Right kidney (tissue), 9 donors: ENCODE measurements around the gene PAPSS1.

Source experiments
- DNase-seq: peaks from one replicate; pipeline ENCODE4 v3.0.0-alpha.2; 2016
- long read RNA-seq, 8 donors: transcript quantifications; one replicate each; lab custom pipeline, GENCODE V29; 2026

PAPSS1 gene
- long read RNA-seq, donor 1, transcript PAPSS1-201 (12 exons, 2,731 nt): major isoform, 20 of 21 reads
- long read RNA-seq, donor 1, partial matches to known transcripts: 0 of 21 reads
- long read RNA-seq, donor 1, other reads (novel, unspliced or antisense): 0 of 21 reads
- long read RNA-seq, donor 2, transcript PAPSS1-201 (12 exons, 2,731 nt): major isoform, 15 of 15 reads
- long read RNA-seq, donor 2, partial matches to known transcripts: 0 of 15 reads
- long read RNA-seq, donor 2, other reads (novel, unspliced or antisense): 0 of 15 reads
- long read RNA-seq, donor 3, transcript PAPSS1-201 (12 exons, 2,731 nt): major isoform, 9 of 9 reads
- long read RNA-seq, donor 3, partial matches to known transcripts: 0 of 9 reads
- long read RNA-seq, donor 3, other reads (novel, unspliced or antisense): 0 of 9 reads
- long read RNA-seq, donor 4, transcript PAPSS1-201 (12 exons, 2,731 nt): major isoform, 25 of 25 reads
- long read RNA-seq, donor 4, partial matches to known transcripts: 0 of 25 reads
- long read RNA-seq, donor 4, other reads (novel, unspliced or antisense): 0 of 25 reads
- long read RNA-seq, donor 5, transcript PAPSS1-201 (12 exons, 2,731 nt): major isoform, 29 of 39 reads
- long read RNA-seq, donor 5, partial matches to known transcripts: 10 of 39 reads
- long read RNA-seq, donor 5, other reads (novel, unspliced or antisense): 0 of 39 reads
- long read RNA-seq, donor 6, transcript PAPSS1-201 (12 exons, 2,731 nt): major isoform, 24 of 24 reads
- long read RNA-seq, donor 6, partial matches to known transcripts: 0 of 24 reads
- long read RNA-seq, donor 6, other reads (novel, unspliced or antisense): 0 of 24 reads
- long read RNA-seq, donor 7, transcript PAPSS1-201 (12 exons, 2,731 nt): major isoform, 29 of 29 reads
- long read RNA-seq, donor 7, partial matches to known transcripts: 0 of 29 reads
- long read RNA-seq, donor 7, other reads (novel, unspliced or antisense): 0 of 29 reads
- long read RNA-seq, donor 8, transcript PAPSS1-201 (12 exons, 2,731 nt): major isoform, 18 of 18 reads
- long read RNA-seq, donor 8, partial matches to known transcripts: 0 of 18 reads
- long read RNA-seq, donor 8, other reads (novel, unspliced or antisense): 0 of 18 reads

GRCh38 chr4:107719922-107720722 lies at the start of gene PAPSS1:
PAPSS1 (minus strand) TSS chr4:107720234; CDS start chr4:107720179, 55 bp downstream.
- DNase-seq: peak; percentile 99

- no peak for DNase-seq
Observed at GRCh38 chr4:107760281-107760947, 40.4 kb upstream of the PAPSS1 start.

GRCh38 chr4:107757864-107758476 lies 37.9 kb upstream of the PAPSS1 start:
- DNase-seq: no peak

GRCh38 chr4:107757283-107757682 lies 37.2 kb upstream of the PAPSS1 start:
- DNase-seq: no peak

- DNase-seq: no peak
Observed at GRCh38 chr4:107755841-107756356, 35.9 kb upstream of the PAPSS1 start.

- no peak for DNase-seq
Observed at GRCh38 chr4:107751670-107752069, 31.6 kb upstream of the PAPSS1 start.

GRCh38 chr4:107747748-107748486 lies 27.9 kb upstream of the PAPSS1 start:
- DNase-seq: no peak

- no peak for DNase-seq
Observed at GRCh38 chr4:107746161-107746560, 26.1 kb upstream of the PAPSS1 start.

GRCh38 chr4:107744532-107744931 lies 24.5 kb upstream of the PAPSS1 start:
- DNase-seq: no peak

- no peak for DNase-seq
Observed at GRCh38 chr4:107743532-107743931, 23.5 kb upstream of the PAPSS1 start.

- no peak for DNase-seq
Observed at GRCh38 chr4:107742791-107743190, 22.8 kb upstream of the PAPSS1 start.

- DNase-seq: no peak
Observed at GRCh38 chr4:107742196-107742595, 22.2 kb upstream of the PAPSS1 start.

- DNase-seq: no peak
Observed at GRCh38 chr4:107740950-107741701, 21.1 kb upstream of the PAPSS1 start.

GRCh38 chr4:107740381-107740780 lies 20.3 kb upstream of the PAPSS1 start:
- DNase-seq: no peak

GRCh38 chr4:107737450-107737849 lies 17.4 kb upstream of the PAPSS1 start:
- DNase-seq: no peak

GRCh38 chr4:107736924-107737448 lies 17.0 kb upstream of the PAPSS1 start:
- DNase-seq: no peak

- DNase-seq: no peak
Observed at GRCh38 chr4:107736037-107736436, 16.0 kb upstream of the PAPSS1 start.

- DNase-seq: no peak
Observed at GRCh38 chr4:107734120-107734519, 14.1 kb upstream of the PAPSS1 start.

- DNase-seq: no peak
Observed at GRCh38 chr4:107733431-107733925, 13.4 kb upstream of the PAPSS1 start.
